Mesenchymal stem cell (in vitro differentiated cells and primary cell): ENCODE data around the gene TMEM51.

ENCODE experiments used
- DNase-seq: peaks from one replicate; pipeline ENCODE4 v3.0.0-alpha.2; 2013
- H2AFZ ChIP-seq: one replicate; pipeline ENCODE4 v1.6.1; 2013; ENCODE audit warnings: low read depth, mild to moderate bottlenecking, control low read depth, inconsistent platforms, low read length, moderate library complexity
- H2AK5ac ChIP-seq: 2 replicates; pipeline ENCODE4 v1.6.1; 2013; ENCODE audit warnings: low read length, moderate library complexity, mild to moderate bottlenecking, inconsistent platforms; ENCODE audit not compliant: severe bottlenecking
- H2BK120ac ChIP-seq: one replicate; pipeline ENCODE4 v1.6.1; 2013; ENCODE audit warnings: low read depth, mild to moderate bottlenecking, inconsistent platforms, low read length, moderate library complexity
- H2BK12ac ChIP-seq, 2 experiments: one replicate each; pipeline ENCODE4 v1.6.1; 2013; ENCODE audit warnings: inconsistent platforms in 2 of 2, low read length in 2 of 2, mild to moderate bottlenecking in 2 of 2, moderate library complexity in 2 of 2, control low read depth in 1 of 2
- H2BK15ac ChIP-seq: one replicate; pipeline ENCODE4 v1.6.1; 2013; ENCODE audit warnings: mild to moderate bottlenecking, low read depth, inconsistent platforms; ENCODE audit not compliant: poor library complexity, severe bottlenecking
- H2BK5ac ChIP-seq: 2 replicates; pipeline ENCODE4 v1.6.1; 2013; ENCODE audit warnings: low read depth, mild to moderate bottlenecking, low read length, control low read depth, inconsistent platforms; ENCODE audit not compliant: poor library complexity, severe bottlenecking
- H3K14ac ChIP-seq, 2 experiments: one replicate each; pipeline ENCODE4 v1.6.1; 2013; ENCODE audit warnings: inconsistent platforms in 2 of 2, low read length in 2 of 2, control low read depth in 1 of 2, mild to moderate bottlenecking in 1 of 2, moderate library complexity in 1 of 2
- H3K18ac ChIP-seq, 2 experiments: one replicate each; pipeline ENCODE4 v1.6.1; 2013; ENCODE audit warnings: inconsistent platforms in 2 of 2, low read length in 2 of 2, control low read depth in 1 of 2, low read depth in 1 of 2, mild to moderate bottlenecking in 1 of 2
- H3K23ac ChIP-seq, 2 experiments: one replicate each; pipeline ENCODE4 v1.6.1; 2013; ENCODE audit warnings: inconsistent platforms in 2 of 2, low read length in 2 of 2, mild to moderate bottlenecking in 2 of 2, moderate library complexity in 2 of 2, control low read depth in 1 of 2
- H3K27ac ChIP-seq: 2 replicates; pipeline ENCODE4 v1.5.1; 2013; ENCODE audit warnings: mild to moderate bottlenecking, moderate library complexity, low read length, control low read depth, inconsistent platforms; ENCODE audit not compliant: poor library complexity, severe bottlenecking
- H3K27me3 ChIP-seq, 2 experiments: 2 replicates each; pipeline versions ENCODE4 v1.6.1 to v1.7.0; 2013; ENCODE audit warnings: low read length in 2 of 2, mild to moderate bottlenecking in 2 of 2, moderate library complexity in 2 of 2, control low read depth in 1 of 2, inconsistent platforms in 1 of 2; ENCODE audit not compliant: control insufficient read depth in 1 of 2, insufficient read depth in 1 of 2
- H3K36me3 ChIP-seq, 2 experiments: 2 replicates each; pipeline versions ENCODE4 v1.6.1 to v1.7.0; 2013; ENCODE audit warnings: low read length in 2 of 2, control low read depth in 1 of 2, inconsistent platforms in 1 of 2, low read depth in 1 of 2, mild to moderate bottlenecking in 1 of 2; ENCODE audit not compliant: insufficient read depth in 2 of 2, control insufficient read depth in 1 of 2
- H3K4ac ChIP-seq, 2 experiments: one replicate each; pipeline ENCODE4 v1.6.1; 2013; ENCODE audit warnings: inconsistent platforms in 2 of 2, low read length in 2 of 2, mild to moderate bottlenecking in 2 of 2, moderate library complexity in 2 of 2, control low read depth in 1 of 2, low read depth in 1 of 2
- H3K4me1 ChIP-seq: 2 replicates; pipeline ENCODE4 v1.6.1; 2013; ENCODE audit warnings: low read depth, low read length, control low read depth; ENCODE audit not compliant: control insufficient read depth, insufficient read depth
- H3K4me2 ChIP-seq: 2 replicates; pipeline ENCODE4 v1.6.1; 2013; ENCODE audit warnings: low read length, mild to moderate bottlenecking, inconsistent platforms; ENCODE audit not compliant: poor library complexity, severe bottlenecking
- H3K4me3 ChIP-seq, 2 experiments: 2 replicates each; pipeline versions ENCODE4 v1.5.1 to v1.7.0; 2013; ENCODE audit warnings: low read length in 2 of 2, mild to moderate bottlenecking in 2 of 2, control low read depth in 1 of 2, low read depth in 1 of 2; ENCODE audit not compliant: insufficient read depth in 1 of 2
- H3K79me1 ChIP-seq: replicated peaks from 2 replicates; pipeline ENCODE4 v1.6.1; 2013; ENCODE audit warnings: mild to moderate bottlenecking, control low read depth, low read length, inconsistent platforms; ENCODE audit not compliant: poor library complexity, severe bottlenecking
- H3K9ac ChIP-seq: 2 replicates; pipeline ENCODE4 v1.7.0; 2013; ENCODE audit warnings: mild to moderate bottlenecking, low read length, moderate library complexity
- H3K9me3 ChIP-seq: 2 replicates; pipeline ENCODE4 v1.7.0; 2013; ENCODE audit warnings: mild to moderate bottlenecking, low read length; ENCODE audit not compliant: control insufficient read depth
- H4K8ac ChIP-seq: one replicate; pipeline ENCODE4 v1.6.1; 2013; ENCODE audit warnings: inconsistent platforms, mild to moderate bottlenecking, low read length, moderate library complexity
- H4K91ac ChIP-seq: one replicate; pipeline ENCODE4 v1.6.1; 2013; ENCODE audit warnings: mild to moderate bottlenecking, low read length, inconsistent platforms
- WGBS: methylation state at CpG from one replicate; pipeline ENCODE4 v1.1.7; 2013; ENCODE audit warnings: mixed read lengths; 5-methylcytosine and 5-hydroxymethylcytosine counted together

TMEM51 gene

DNA sequence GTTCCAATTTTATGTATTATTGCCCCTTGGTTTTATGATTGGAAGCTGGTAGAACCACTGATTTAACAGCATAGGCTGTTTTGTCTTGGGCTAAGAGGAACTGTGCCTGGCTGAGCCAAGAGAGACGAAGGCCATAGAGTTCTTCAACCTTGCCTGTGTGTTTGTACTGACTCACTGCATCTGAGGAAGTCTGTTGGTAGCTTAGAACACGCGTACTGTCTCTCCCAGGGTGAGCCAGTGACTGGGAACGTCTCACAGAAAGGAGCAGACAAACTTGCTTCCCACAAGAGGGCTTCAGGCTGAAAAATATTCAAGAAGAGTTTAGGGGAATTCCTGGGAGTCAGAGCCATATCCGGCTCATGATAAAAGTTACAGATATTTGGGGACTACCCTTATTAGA is 14.9 kb downstream of the TMEM51 start:
- H3K4me2 ChIP-seq: no peak overlapping the region
- H3K18ac ChIP-seq: no peak overlapping the region
- no peak overlapping the region for H3K4me3 ChIP-seq
- no peak overlapping the region for H4K91ac ChIP-seq
- no peak overlapping the region for H3K23ac ChIP-seq
- 47% methylated on average over 5 of the region's 5 CpGs for WGBS
- H2AK5ac ChIP-seq: no peak overlapping the region
- no peak overlapping the region for H3K4ac ChIP-seq
- H3K27ac ChIP-seq: peak overlapping the region; percentile 81
- H3K14ac ChIP-seq: no peak overlapping the region
- H2AFZ ChIP-seq: no peak overlapping the region
- H4K8ac ChIP-seq: no peak overlapping the region
- no peaks in the 10 kb centered on the region for H3K27me3 ChIP-seq
- H3K79me1 ChIP-seq: peaks cover 19% of the 10 kb centered on the region
- peaks cover 0 to 3% of the 10 kb centered on the region in 2 experiments for H3K36me3 ChIP-seq
- no peak overlapping the region for H2BK5ac ChIP-seq
- H2BK12ac ChIP-seq: no peak overlapping the region
- peaks cover 16% of the 10 kb centered on the region for H3K4me1 ChIP-seq
- H2BK15ac ChIP-seq: no peak overlapping the region
- no peak overlapping the region for H2BK120ac ChIP-seq
- peak; percentile 98 for DNase-seq
- H3K9ac ChIP-seq: no peak overlapping the region
- no peaks in the 10 kb centered on the region for H3K9me3 ChIP-seq

GRCh38 chr1:15170071-15170470 is 16.5 kb downstream of the TMEM51 start:
- Histone ChIP-seq H3K79me1 (peaks cover 16% of the 10 kb centered on the region), H3K27me3 (no peaks in the 10 kb centered on the region), H2BK120ac (no peak overlapping the region), H3K4ac (no peak overlapping the region), H3K14ac (no peak overlapping the region), H3K27ac (no peak overlapping the region), H3K9me3 (no peaks in the 10 kb centered on the region), H3K18ac (no peak overlapping the region), H2BK12ac (no peak overlapping the region), H2BK5ac (no peak overlapping the region), H3K36me3 (peaks cover 0 to 3% of the 10 kb centered on the region in 2 experiments), H3K4me3 (no peak overlapping the region), H3K4me2 (no peak overlapping the region), H2AFZ (no peak overlapping the region), H2AK5ac (no peak overlapping the region), H3K4me1 (peaks cover 18% of the 10 kb centered on the region), H2BK15ac (no peak overlapping the region), H4K8ac (no peak overlapping the region), H3K9ac (no peak overlapping the region), H3K23ac (no peak overlapping the region), H4K91ac (no peak overlapping the region)
- DNase-seq: no peak
- 92% methylated on average over 7 of the region's 7 CpGs for WGBS

GRCh38 chr1:15171271-15171908 is 17.8 kb downstream of the TMEM51 start:
- no peak overlapping the region for H3K14ac ChIP-seq
- H3K9me3 ChIP-seq: no peaks in the 10 kb centered on the region
- H2BK120ac ChIP-seq: no peak overlapping the region
- no peaks in the 10 kb centered on the region for H3K27me3 ChIP-seq
- no peak overlapping the region for H2BK5ac ChIP-seq
- H2AK5ac ChIP-seq: peak overlapping the region; percentile 85
- H3K4me1 ChIP-seq: peaks cover 17% of the 10 kb centered on the region
- H4K91ac ChIP-seq: no peak overlapping the region
- no peak overlapping the region for H2BK12ac ChIP-seq
- H3K18ac ChIP-seq: peak overlapping the region in 1 of 2 experiments; percentile 18
- no peak overlapping the region for H3K4ac ChIP-seq
- no peak overlapping the region for H3K9ac ChIP-seq
- H2AFZ ChIP-seq: no peak overlapping the region
- no peak overlapping the region for H3K4me2 ChIP-seq
- DNase-seq: no peak
- H3K27ac ChIP-seq: no peak overlapping the region
- H3K23ac ChIP-seq: no peak overlapping the region
- H4K8ac ChIP-seq: no peak overlapping the region
- 90% methylated on average over 15 of the region's 15 CpGs for WGBS
- H3K4me3 ChIP-seq: peak overlapping the region in 1 of 2 experiments; percentile 8
- no peak overlapping the region for H2BK15ac ChIP-seq
- H3K36me3 ChIP-seq: peaks cover 0 to 3% of the 10 kb centered on the region in 2 experiments
- H3K79me1 ChIP-seq: peaks cover 16% of the 10 kb centered on the region

DNA sequence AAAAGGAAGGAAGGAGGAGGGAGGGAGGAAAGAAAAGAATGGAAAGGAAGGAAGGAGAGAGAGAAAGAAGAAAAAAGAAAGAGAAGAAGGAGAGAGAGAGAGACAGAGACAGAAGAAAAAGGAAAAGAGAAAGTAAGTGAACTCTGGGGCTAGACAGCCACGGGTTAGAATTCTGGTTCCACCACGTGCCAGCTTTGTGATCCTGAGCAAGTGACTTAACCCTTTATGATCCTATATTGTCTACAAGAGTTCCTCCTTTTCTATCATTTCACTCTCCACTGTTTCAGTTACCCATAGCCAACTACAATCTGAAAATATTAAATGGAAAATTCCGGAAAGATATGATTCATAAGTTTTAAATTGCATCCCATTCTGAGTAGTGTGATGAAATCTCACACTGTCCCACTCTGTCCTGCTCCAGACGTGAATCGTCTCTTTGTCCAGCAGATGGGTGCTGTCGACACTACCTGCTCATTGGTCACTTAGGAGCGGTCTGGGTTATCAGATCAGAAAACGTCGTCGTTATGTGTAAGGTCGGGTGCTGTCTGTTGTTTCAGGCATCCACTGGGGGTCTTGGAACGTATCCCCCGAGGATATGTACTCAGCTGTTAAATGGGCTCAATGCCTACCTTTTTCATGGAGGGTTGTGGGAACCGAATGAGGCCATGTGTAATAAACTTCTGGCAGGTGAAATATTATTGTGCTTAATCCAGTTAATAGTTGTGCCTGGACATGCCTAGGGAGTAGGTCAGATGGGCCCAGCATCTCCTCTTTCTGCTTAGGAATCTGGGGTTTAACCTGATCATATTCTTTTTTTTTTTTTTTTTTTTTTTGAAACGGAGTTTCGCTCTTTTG is 19.1 kb downstream of the TMEM51 start:
- Histone ChIP-seq H3K36me3 (peaks cover 0 to 3% of the 10 kb centered on the region in 2 experiments), H3K18ac (no peak overlapping the region)
- WGBS: 81% methylated on average over 14 of the region's 16 CpGs

More for the DNA sequence above, 19.1 kb downstream of the TMEM51 start:
- H2BK5ac ChIP-seq: no peak overlapping the region
- H2AK5ac ChIP-seq: no peak overlapping the region
- DNase-seq: peak; percentile 51
- no peak overlapping the region for H4K8ac ChIP-seq
- H3K23ac ChIP-seq: no peak overlapping the region
- no peak overlapping the region for H3K4ac ChIP-seq
- H2AFZ ChIP-seq: no peak overlapping the region
- no peak overlapping the region for H2BK120ac ChIP-seq
- peaks cover 18% of the 10 kb centered on the region for H3K79me1 ChIP-seq
- no peaks in the 10 kb centered on the region for H3K27me3 ChIP-seq
- H3K14ac ChIP-seq: no peak overlapping the region
- H3K4me1 ChIP-seq: peaks cover 23% of the 10 kb centered on the region
- H3K27ac ChIP-seq: no peak overlapping the region
- H4K91ac ChIP-seq: no peak overlapping the region
- H3K9me3 ChIP-seq: no peaks in the 10 kb centered on the region
- H2BK15ac ChIP-seq: no peak overlapping the region
- H3K4me3 ChIP-seq: no peak overlapping the region
- no peak overlapping the region for H3K4me2 ChIP-seq
- no peak overlapping the region for H3K9ac ChIP-seq
- no peak overlapping the region for H2BK12ac ChIP-seq
